Measurements from ENCODE around the gene CFAP299.
"Not testable (repeated sequence)": the region's sequence is repeated elsewhere in the genome, so short reads cannot be mapped to it uniquely, and the experiment has no call there.

Gene CFAP299

DNA sequence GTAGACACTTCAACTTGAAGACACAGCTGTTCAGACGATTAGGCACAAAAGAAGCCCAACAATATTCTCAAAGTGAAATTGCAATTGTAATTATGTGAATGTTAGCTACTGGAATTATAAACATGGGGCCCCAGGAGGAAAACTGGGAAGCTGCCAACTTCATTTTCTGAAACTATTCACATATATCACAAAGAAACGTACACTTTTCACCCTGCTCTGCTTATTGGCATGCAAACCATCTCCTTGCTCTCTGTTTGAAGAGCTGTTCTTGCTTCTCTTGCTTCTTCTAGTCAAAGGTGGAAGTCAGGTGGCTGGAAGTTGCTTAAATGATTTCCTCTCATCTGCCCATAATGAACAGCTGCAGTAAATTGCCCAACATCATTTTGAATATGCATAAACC lies 320.1 kb downstream of the CFAP299 start:
- no peaks in the 10 kb centered on the region for H3K36me3 ChIP-seq (replicated peaks; ENCODE audit: low read depth, low read length)
- TF ChIP-seq CTCF (IDR thresholded peaks at IDR 0.05; ENCODE audit: low read depth, low read length) (no peak), EZH2phosphoT487 (IDR thresholded peaks at IDR 0.05; ENCODE audit: low read depth) (no peak)
- H3K4me2 ChIP-seq (ENCODE audit: low read length) = no peak overlapping the region
- H3K4me1 ChIP-seq (ENCODE audit: low read length) = no peaks in the 10 kb centered on the region
- no peak overlapping the region for H3K9ac ChIP-seq (ENCODE audit: low read length)
- H2AFZ ChIP-seq (ENCODE audit: low read depth, low read length) = no peak overlapping the region
- H3K27ac ChIP-seq (ENCODE audit: low read length) = no peak overlapping the region
- H3K79me2 ChIP-seq (ENCODE audit: low read length) = no peaks in the 10 kb centered on the region
- H3K9me3 ChIP-seq (ENCODE audit: insufficient read depth, low read length) = no peaks in the 10 kb centered on the region
- no peak overlapping the region for H3K4me3 ChIP-seq (ENCODE audit: low read length)
- no peaks in the 10 kb centered on the region for H4K20me1 ChIP-seq (ENCODE audit: insufficient read depth, low read length)
- no peaks in the 10 kb centered on the region for H3K27me3 ChIP-seq (ENCODE audit: low read depth, low read length)

DNA sequence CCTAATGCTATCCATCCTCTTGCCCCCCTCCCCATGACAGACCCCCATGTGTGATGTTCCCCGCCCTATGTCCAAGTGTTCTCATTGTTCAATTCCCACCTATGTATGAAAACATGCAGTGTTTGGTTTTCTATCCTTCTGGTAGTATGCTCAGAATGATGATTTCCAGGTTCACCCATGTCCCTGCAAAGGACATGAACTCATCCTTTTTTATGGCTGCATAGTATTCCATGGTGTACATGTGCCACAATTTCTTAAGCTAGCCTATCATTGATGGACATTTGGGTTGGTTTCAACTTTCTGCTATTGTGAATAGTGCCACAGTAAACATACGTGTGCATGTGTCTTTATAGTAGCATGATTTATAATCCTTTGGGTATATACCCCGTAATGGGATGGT lies 334.6 kb downstream of the CFAP299 start:
- H3K27me3 ChIP-seq (ENCODE audit: low read depth, low read length); H3K9me3 ChIP-seq (ENCODE audit: insufficient read depth, low read length); H3K36me3 ChIP-seq (replicated peaks; ENCODE audit: low read depth, low read length); H4K20me1 ChIP-seq (ENCODE audit: insufficient read depth, low read length); H3K79me2 ChIP-seq (ENCODE audit: low read length); H3K27ac ChIP-seq (ENCODE audit: low read length); H3K4me3 ChIP-seq (ENCODE audit: low read length); H3K4me2 ChIP-seq (ENCODE audit: low read length); H3K9ac ChIP-seq (ENCODE audit: low read length); H2AFZ ChIP-seq (ENCODE audit: low read depth, low read length); H3K4me1 ChIP-seq (ENCODE audit: low read length): not testable (repeated sequence)

GRCh38 chr4:80678413-80678812 lies 342.9 kb downstream of the CFAP299 start:
- Histone ChIP-seq H3K4me3 (ENCODE audit: low read length) (no peak overlapping the region), H3K9me3 (ENCODE audit: insufficient read depth, low read length) (no peaks in the 10 kb centered on the region), H3K9ac (ENCODE audit: low read length) (no peak overlapping the region), H3K4me2 (ENCODE audit: low read length) (no peak overlapping the region), H3K27ac (ENCODE audit: low read length) (no peak overlapping the region), H3K4me1 (ENCODE audit: low read length) (peaks cover 7% of the 10 kb centered on the region; the same call in 1 of the 2 replicates), H3K27me3 (ENCODE audit: low read depth, low read length) (no peaks in the 10 kb centered on the region), H3K36me3 (replicated peaks; ENCODE audit: low read depth, low read length) (no peaks in the 10 kb centered on the region), H3K79me2 (ENCODE audit: low read length) (no peaks in the 10 kb centered on the region), H2AFZ (ENCODE audit: low read depth, low read length) (no peak overlapping the region), H4K20me1 (ENCODE audit: insufficient read depth, low read length) (no peaks in the 10 kb centered on the region)
- TF ChIP-seq EZH2phosphoT487 (IDR thresholded peaks at IDR 0.05; ENCODE audit: low read depth) = no peak

DNA sequence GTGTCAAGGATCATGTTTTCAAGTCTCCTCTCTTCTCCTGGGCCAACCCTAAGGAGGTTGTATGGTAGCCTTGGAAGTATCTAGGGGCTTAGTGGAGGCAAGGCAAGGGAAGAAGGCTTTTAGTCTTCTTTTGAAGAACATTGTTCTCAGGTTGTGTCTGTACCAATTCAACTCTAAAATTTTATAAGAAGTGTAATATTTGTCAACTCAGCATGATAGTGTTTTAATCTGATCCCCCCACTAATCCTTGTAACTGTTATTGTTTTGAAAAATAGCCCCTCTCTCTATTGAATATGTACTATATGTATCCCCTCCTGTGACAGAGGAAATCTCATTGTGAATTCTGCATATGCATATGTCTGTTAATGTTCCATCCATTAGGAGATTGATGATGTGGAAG lies 345.4 kb downstream of the CFAP299 start:
- Histone ChIP-seq H4K20me1 (ENCODE audit: insufficient read depth, low read length) (no peaks in the 10 kb centered on the region), H3K79me2 (ENCODE audit: low read length) (no peaks in the 10 kb centered on the region), H3K9me3 (ENCODE audit: insufficient read depth, low read length) (no peaks in the 10 kb centered on the region), H3K27ac (ENCODE audit: low read length) (no peak overlapping the region), H3K9ac (ENCODE audit: low read length) (no peak overlapping the region), H3K27me3 (ENCODE audit: low read depth, low read length) (no peaks in the 10 kb centered on the region), H3K36me3 (replicated peaks; ENCODE audit: low read depth, low read length) (no peaks in the 10 kb centered on the region), H3K4me2 (ENCODE audit: low read length) (no peak overlapping the region), H2AFZ (ENCODE audit: low read depth, low read length) (no peak overlapping the region), H3K4me1 (ENCODE audit: low read length) (peaks cover 14% of the 10 kb centered on the region), H3K4me3 (ENCODE audit: low read length) (no peak overlapping the region)
- TF ChIP-seq CTCF (IDR thresholded peaks at IDR 0.05; ENCODE audit: low read depth, low read length) = no peak

DNA sequence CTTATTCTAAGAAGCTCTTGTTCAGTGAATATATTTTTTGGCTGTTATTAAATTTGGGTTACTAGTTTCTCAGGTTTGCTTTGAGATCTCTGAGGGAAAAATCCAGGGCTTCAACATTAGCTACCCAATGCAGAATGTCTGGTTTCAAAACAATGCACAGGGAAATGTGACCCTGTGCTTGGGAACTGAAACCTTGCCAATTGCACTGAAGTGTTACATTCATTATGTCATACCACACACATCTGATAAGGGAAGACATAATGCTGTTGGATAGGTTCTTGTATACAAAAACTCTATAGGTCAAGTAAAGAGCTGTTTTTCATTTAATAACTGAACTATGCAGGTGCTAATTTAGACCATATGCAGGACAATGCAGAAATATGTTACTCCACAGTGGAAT lies 349.7 kb downstream of the CFAP299 start:
- no peak overlapping the region for H3K9ac ChIP-seq (ENCODE audit: low read length)
- TF ChIP-seq EZH2phosphoT487 (IDR thresholded peaks at IDR 0.05; ENCODE audit: low read depth) (no peak), CTCF (IDR thresholded peaks at IDR 0.05; ENCODE audit: low read depth, low read length) (no peak)
- no peaks in the 10 kb centered on the region for H3K27me3 ChIP-seq (ENCODE audit: low read depth, low read length)
- H2AFZ ChIP-seq (ENCODE audit: low read depth, low read length) = no peak overlapping the region
- peaks cover 7% of the 10 kb centered on the region for H3K4me1 ChIP-seq (ENCODE audit: low read length)
- no peaks in the 10 kb centered on the region for H3K79me2 ChIP-seq (ENCODE audit: low read length)
- no peak overlapping the region for H3K4me3 ChIP-seq (ENCODE audit: low read length)
- H3K36me3 ChIP-seq (replicated peaks; ENCODE audit: low read depth, low read length) = no peaks in the 10 kb centered on the region
- no peak overlapping the region for H3K27ac ChIP-seq (ENCODE audit: low read length)
- H3K9me3 ChIP-seq (ENCODE audit: insufficient read depth, low read length) = no peaks in the 10 kb centered on the region
- H4K20me1 ChIP-seq (ENCODE audit: insufficient read depth, low read length) = no peaks in the 10 kb centered on the region
- H3K4me2 ChIP-seq (ENCODE audit: low read length) = no peak overlapping the region

GRCh38 chr4:80687736-80688135 lies 352.2 kb downstream of the CFAP299 start:
- not testable (repeated sequence) for H3K4me3 ChIP-seq (ENCODE audit: low read length); H3K27ac ChIP-seq (ENCODE audit: low read length); H2AFZ ChIP-seq (ENCODE audit: low read depth, low read length); H3K4me2 ChIP-seq (ENCODE audit: low read length); H3K9me3 ChIP-seq (ENCODE audit: insufficient read depth, low read length); H4K20me1 ChIP-seq (ENCODE audit: insufficient read depth, low read length); H3K36me3 ChIP-seq (replicated peaks; ENCODE audit: low read depth, low read length); H3K4me1 ChIP-seq (ENCODE audit: low read length); H3K79me2 ChIP-seq (ENCODE audit: low read length); H3K27me3 ChIP-seq (ENCODE audit: low read depth, low read length); H3K9ac ChIP-seq (ENCODE audit: low read length)

Data from OCI-LY3 (cell line).